MCF 10A (cell line): ENCODE measurements around the gene BMI1. TPM values are rescaled to one million over a fixed set of nuclear protein-coding genes. Genes with fewer than 3 reads are reported as not detected.
A peak's percentile ranks its signal among the peaks of the same experiment; 100 is the strongest.

Experiments used
- BruUV-seq: library from RNA; stranded (reverse); fragments of 400-500 nt; replicated peaks from 2 replicates; lab custom pipeline; 2021; lab: Mats Ljungman, UMichigan
- CTCF ChIA-PET: fragments of 300-600 bp; sonication (Branson Sonifier 250); formaldehyde crosslinking; extraction: SDS; loops from one replicate; lab custom pipeline; 2021; ENCODE audit warnings: antibody characterized with exemption, inconsistent platforms; lab: Yijun Ruan, JAX
- POLR2A ChIA-PET: fragments of 300-600, 350-650 bp; sonication (Branson Sonifier 250); formaldehyde crosslinking; extraction: SDS; loops from one replicate; lab custom pipeline; 2020; ENCODE audit warnings: antibody characterized with exemption, inconsistent platforms; lab: Yijun Ruan, JAX
- DNase-seq: peaks from one replicate; pipeline ENCODE4 v3.0.0-alpha.2; 2018; ENCODE audit not compliant: unreplicated experiment
- H3K27ac Mint-ChIP-seq: one replicate; pipeline ENCODE4 v1.8.0; 2022; ENCODE audit warnings: mild to moderate bottlenecking, low read depth, mixed read lengths; ENCODE audit not compliant: unreplicated experiment
- H3K27me3 Mint-ChIP-seq: one replicate; pipeline ENCODE4 v1.8.0; 2022; ENCODE audit warnings: mixed read lengths; ENCODE audit not compliant: insufficient read depth, unreplicated experiment
- H3K36me3 Mint-ChIP-seq: one replicate; pipeline ENCODE4 v1.8.0; 2022; ENCODE audit warnings: mild to moderate bottlenecking, moderate library complexity, mixed read lengths; ENCODE audit not compliant: insufficient read depth, unreplicated experiment
- H3K4me1 Mint-ChIP-seq: one replicate; pipeline ENCODE4 v1.8.0; 2022; ENCODE audit warnings: mixed read lengths; ENCODE audit not compliant: insufficient read depth, unreplicated experiment
- H3K4me3 Mint-ChIP-seq: one replicate; pipeline ENCODE4 v1.8.0; 2022; ENCODE audit warnings: mild to moderate bottlenecking, moderate library complexity, mixed read lengths; ENCODE audit not compliant: unreplicated experiment
- H3K9me3 Mint-ChIP-seq: one replicate; pipeline ENCODE4 v1.8.0; 2022; ENCODE audit warnings: mixed read lengths; ENCODE audit not compliant: unreplicated experiment
- intact Hi-C: fragments of 100-400 bp; cut with micrococcal nuclease; formaldehyde crosslinking; loops from 2 replicates; pipeline ENCODE4 v1.14.1; 2022
- total RNA-seq: library from RNA; stranded (reverse); gene quantifications from 2 replicates; pipeline ENCODE4 v1.2.3, GENCODE V29; 2022
- TF ChIP-seq, protein P1 (sequence below): fragments of 200-600 bp; IDR thresholded peaks from one replicate; pipeline ENCODE4 v1.8.0; 2022; ENCODE audit warnings: antibody characterized with exemption, mild to moderate bottlenecking; ENCODE audit not compliant: unreplicated experiment

The BMI1 gene
- total RNA-seq, 1 experiment from 2014 or later = 78.0 TPM

DNA sequence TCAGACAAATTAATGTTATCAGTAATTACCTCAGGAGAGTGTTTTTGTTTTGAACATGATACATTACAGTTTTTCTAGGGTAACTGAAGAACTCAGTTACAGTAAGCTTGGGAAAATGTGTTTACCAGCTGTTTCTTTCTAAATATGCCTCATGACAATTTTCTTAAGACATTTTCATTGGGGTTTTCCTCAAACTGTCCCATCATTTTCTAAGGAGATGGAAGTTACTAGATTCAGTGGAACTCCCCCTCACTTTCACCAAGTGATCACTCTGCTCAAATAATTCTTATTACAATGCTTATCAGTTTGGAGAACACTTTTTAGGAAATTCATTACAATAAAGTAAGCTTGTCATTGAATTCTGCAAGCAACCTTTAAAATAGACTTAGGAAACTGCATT lies 18.0 kb downstream of the BMI1 start:
- no peak for DNase-seq
- ChIA-PET POLR2A (interaction anchor here (0.6 to 2.7 kb wide), 7 partner anchors 61 to 811 kb away, joined by 3 to 16 read pairs (median 3); partner anchors contain the start of gene DNAJC1), CTCF (no interaction called here)
- intact Hi-C loops = no loop called here
- Mint-ChIP-seq H3K27me3 (peaks cover 15% of the 10 kb centered on the region), H3K36me3 (peaks cover under 1% of the 10 kb centered on the region), H3K27ac (no peak overlapping the region), H3K9me3 (no peaks in the 10 kb centered on the region), H3K4me1 (peaks cover 9% of the 10 kb centered on the region), H3K4me3 (no peak overlapping the region)
- TF ChIP-seq, protein P1, sequence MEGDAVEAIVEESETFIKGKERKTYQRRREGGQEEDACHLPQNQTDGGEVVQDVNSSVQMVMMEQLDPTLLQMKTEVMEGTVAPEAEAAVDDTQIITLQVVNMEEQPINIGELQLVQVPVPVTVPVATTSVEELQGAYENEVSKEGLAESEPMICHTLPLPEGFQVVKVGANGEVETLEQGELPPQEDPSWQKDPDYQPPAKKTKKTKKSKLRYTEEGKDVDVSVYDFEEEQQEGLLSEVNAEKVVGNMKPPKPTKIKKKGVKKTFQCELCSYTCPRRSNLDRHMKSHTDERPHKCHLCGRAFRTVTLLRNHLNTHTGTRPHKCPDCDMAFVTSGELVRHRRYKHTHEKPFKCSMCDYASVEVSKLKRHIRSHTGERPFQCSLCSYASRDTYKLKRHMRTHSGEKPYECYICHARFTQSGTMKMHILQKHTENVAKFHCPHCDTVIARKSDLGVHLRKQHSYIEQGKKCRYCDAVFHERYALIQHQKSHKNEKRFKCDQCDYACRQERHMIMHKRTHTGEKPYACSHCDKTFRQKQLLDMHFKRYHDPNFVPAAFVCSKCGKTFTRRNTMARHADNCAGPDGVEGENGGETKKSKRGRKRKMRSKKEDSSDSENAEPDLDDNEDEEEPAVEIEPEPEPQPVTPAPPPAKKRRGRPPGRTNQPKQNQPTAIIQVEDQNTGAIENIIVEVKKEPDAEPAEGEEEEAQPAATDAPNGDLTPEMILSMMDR = no peak
- BruUV-seq = no TSS peak

DNA sequence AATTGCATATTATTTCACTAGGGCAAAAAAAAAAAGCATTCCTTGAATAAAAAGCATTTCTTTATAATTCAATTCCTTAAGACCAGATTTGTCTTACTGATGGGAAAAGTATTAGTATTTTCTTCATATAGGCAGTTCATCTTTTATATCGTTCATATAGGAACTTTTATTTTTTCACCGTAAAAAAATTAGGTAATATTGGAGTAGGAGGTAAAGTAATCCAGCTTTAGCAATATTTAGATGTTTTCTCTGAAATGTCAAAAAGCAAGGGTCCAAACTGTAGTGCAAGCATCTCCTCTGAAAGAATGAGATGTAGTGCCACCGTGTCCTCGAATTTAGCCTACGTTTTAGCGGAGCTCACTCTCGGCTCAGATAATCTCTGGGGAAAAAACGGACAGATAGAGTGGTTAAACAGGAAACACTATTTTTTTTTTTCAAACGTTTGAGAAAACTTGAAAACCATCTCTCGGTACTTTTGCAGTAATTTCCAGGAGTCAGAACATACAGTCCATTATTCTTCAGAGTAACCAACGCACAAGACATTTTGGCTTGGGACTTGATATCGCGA lies 18.9 kb downstream of the BMI1 start:
- intact Hi-C loops = loop anchor here (1.0 kb wide), 1 partner anchor 111 kb away; no protein-coding TSS in a partner anchor
- TF ChIP-seq, protein P1 = no peak
- Mint-ChIP-seq H3K36me3 (no peaks in the 10 kb centered on the region), H3K27me3 (peaks cover 15% of the 10 kb centered on the region), H3K27ac (peak overlapping the region; percentile 85), H3K4me3 (peak overlapping the region; percentile 75), H3K4me1 (peaks cover 9% of the 10 kb centered on the region), H3K9me3 (no peaks in the 10 kb centered on the region)
- POLR2A ChIA-PET = interaction anchor here (0.6 to 3.1 kb wide), 29 partner anchors 8 to 844 kb away, joined by 3 to 16 read pairs (median 4); partner anchors contain the start of gene DNAJC1
- CTCF ChIA-PET = interaction anchor here (0.6 to 2.2 kb wide), 11 partner anchors 20 to 648 kb away, joined by 3 to 8 read pairs (median 4); partner anchors contain the start of gene COMMD3
- no peak for DNase-seq
- BruUV-seq = TSS peak; percentile 79

DNA sequence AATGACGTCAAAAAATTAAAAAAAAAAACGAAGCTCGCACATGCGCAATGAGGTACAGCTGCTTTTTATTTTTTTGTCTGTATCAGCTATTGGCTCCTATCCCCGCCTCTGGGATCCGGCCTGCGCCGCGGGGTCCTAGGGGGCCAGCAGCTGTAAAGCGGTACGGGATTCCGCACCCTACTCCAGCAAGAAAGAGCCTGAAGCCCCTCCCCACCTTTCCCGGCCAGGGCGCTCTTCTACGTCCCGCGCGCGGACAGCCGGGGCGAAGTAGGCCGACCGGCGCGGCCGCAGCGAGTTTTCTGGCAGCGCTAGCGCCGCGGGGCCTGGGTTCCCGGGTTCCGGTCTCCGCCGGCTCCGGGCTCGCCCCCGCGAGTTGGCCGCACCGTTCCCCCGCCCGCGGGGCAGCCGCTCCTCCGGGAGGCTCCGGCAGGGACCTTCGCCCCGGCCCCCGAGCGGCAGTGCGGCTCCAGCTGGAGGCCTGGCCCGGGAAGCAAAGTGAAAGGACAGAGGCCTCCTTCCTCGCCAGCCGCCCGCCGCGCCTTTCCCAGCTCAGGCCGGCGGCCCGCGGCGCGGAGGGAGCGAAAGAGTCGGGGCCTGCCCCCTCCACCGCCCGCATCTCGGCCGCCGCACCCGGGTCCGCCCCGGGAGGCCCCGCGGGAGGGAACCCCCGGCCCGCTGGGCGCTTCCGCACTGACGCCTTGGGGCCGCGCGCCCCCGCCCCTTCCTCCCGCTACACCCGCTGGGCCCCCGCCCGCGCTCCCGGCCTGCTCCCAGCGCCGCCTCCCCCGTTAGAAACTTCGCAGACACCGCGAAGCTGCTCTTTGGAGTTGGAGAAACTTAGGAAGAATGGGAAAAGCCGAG lies 19.7 kb downstream of the BMI1 start:
- peaks cover 9% of the 10 kb centered on the region for H3K4me1 Mint-ChIP-seq
- TF ChIP-seq, protein P1 = no peak
- ChIA-PET POLR2A (interaction anchor here (0.6 to 3.1 kb wide), 32 partner anchors 9 to 845 kb away, joined by 3 to 16 read pairs (median 4); partner anchors contain the start of gene DNAJC1), CTCF (interaction anchor here (0.6 to 2.2 kb wide), 14 partner anchors 15 to 1012 kb away, joined by 3 to 8 read pairs (median 4); partner anchors contain the start of genes COMMD3 and DNAJC1)
- intact Hi-C loops = loop anchor here (1.0 kb wide), 1 partner anchor 111 kb away; no protein-coding TSS in a partner anchor
- DNase-seq = peak; percentile 79
- no peaks in the 10 kb centered on the region for H3K36me3 Mint-ChIP-seq
- H3K9me3 Mint-ChIP-seq = no peaks in the 10 kb centered on the region
- H3K27ac Mint-ChIP-seq = peak overlapping the region; percentile 85
- peak overlapping the region; percentile 75 for H3K4me3 Mint-ChIP-seq
- BruUV-seq = no TSS peak
- H3K27me3 Mint-ChIP-seq = peaks cover 15% of the 10 kb centered on the region
